KMS-11 (cell line): ENCODE results near the gene EXOC4.

Source experiments
- H2AFZ ChIP-seq: fragments of 200-600 bp; sonication (generic); 2 replicates; pipeline ENCODE4 v1.6.1; 2016; ENCODE audit warnings: antibody characterized with exemption, mixed run types, low read depth
- H3K27ac ChIP-seq: fragments of 200-600 bp; sonication (generic); 2 replicates; pipeline ENCODE4 v1.6.1; 2016; ENCODE audit warnings: mild to moderate bottlenecking, mixed run types
- H3K27me3 ChIP-seq: fragments of 200-600 bp; sonication (generic); 2 replicates; pipeline ENCODE4 v1.6.1; 2017; ENCODE audit warnings: mild to moderate bottlenecking, low read depth, mixed run types, moderate library complexity; ENCODE audit not compliant: insufficient read depth
- H3K36me3 ChIP-seq: fragments of 200-600 bp; sonication (generic); 2 replicates; pipeline ENCODE4 v1.6.1; 2017; ENCODE audit warnings: mild to moderate bottlenecking, mixed run types; ENCODE audit not compliant: insufficient read depth
- H3K4me1 ChIP-seq: fragments of 200-600 bp; sonication (generic); 2 replicates; pipeline ENCODE4 v1.6.1; 2016; ENCODE audit warnings: mild to moderate bottlenecking, low read depth, mixed run types; ENCODE audit not compliant: poor library complexity, severe bottlenecking
- H3K4me2 ChIP-seq: fragments of 200-600 bp; sonication (generic); 2 replicates; pipeline ENCODE4 v1.7.0; 2016; ENCODE audit warnings: mild to moderate bottlenecking, mixed run types
- H3K4me3 ChIP-seq: fragments of 200-600 bp; sonication (generic); IDR thresholded peaks from 2 replicates; pipeline ENCODE4 v1.6.1; 2017; ENCODE audit warnings: low read depth, low read length, mixed read lengths; ENCODE audit not compliant: insufficient read depth
- H3K79me2 ChIP-seq: fragments of 200-600 bp; sonication (generic); 2 replicates; pipeline ENCODE4 v1.6.1; 2016; ENCODE audit warnings: low read depth, mixed run types; ENCODE audit not compliant: insufficient read depth
- H3K9ac ChIP-seq: fragments of 200-600 bp; sonication (generic); 2 replicates; pipeline ENCODE4 v1.6.1; 2016; ENCODE audit warnings: mild to moderate bottlenecking, mixed run types
- H4K20me1 ChIP-seq: fragments of 200-600 bp; sonication (generic); 2 replicates; pipeline ENCODE4 v1.6.1; 2016; ENCODE audit warnings: mild to moderate bottlenecking, mixed run types; ENCODE audit not compliant: insufficient read depth
- TF ChIP-seq, protein P1 (sequence below): fragments of 200-600 bp; sonication (generic); conservative IDR thresholded peaks from 2 replicates; pipeline ENCODE4 v1.6.1; 2017; ENCODE audit warnings: low read depth, mild to moderate bottlenecking, antibody characterized with exemption, low read length, moderate library complexity, mixed read lengths

The EXOC4 gene

DNA sequence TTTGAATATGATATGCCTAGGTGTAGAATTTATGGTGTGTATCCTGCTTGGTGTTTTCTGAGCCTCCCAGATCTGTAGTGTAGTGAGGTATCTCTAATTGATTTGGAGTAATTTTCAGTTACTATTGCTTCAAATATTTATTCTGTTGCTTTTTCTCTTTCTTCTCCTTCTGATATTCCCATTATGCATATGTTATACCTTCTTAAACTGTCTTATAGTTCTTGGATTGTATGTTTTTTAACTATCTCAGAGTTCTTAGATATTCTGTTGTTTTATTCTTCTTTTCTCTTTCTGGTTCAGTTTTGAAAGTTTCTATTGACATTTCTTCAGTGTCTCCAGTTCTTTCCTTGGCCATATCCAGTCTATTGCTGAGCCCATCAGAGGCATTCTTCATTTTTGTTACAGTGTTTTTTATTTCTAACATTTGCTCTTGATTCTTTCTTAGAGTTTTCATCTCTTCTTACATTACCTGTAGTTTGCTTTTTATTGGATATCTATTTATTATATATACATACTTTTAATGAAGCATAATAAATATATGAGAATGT lies 668.8 kb downstream of the EXOC4 start:
- no peaks in the 10 kb centered on the region for H3K79me2 ChIP-seq
- no peak overlapping the region for H3K4me2 ChIP-seq
- H3K36me3 ChIP-seq, result no peaks in the 10 kb centered on the region
- H3K9ac ChIP-seq, result no peak overlapping the region
- H3K4me1 ChIP-seq, result no peaks in the 10 kb centered on the region
- H3K4me3 ChIP-seq, result no peak overlapping the region
- TF ChIP-seq, protein P1, sequence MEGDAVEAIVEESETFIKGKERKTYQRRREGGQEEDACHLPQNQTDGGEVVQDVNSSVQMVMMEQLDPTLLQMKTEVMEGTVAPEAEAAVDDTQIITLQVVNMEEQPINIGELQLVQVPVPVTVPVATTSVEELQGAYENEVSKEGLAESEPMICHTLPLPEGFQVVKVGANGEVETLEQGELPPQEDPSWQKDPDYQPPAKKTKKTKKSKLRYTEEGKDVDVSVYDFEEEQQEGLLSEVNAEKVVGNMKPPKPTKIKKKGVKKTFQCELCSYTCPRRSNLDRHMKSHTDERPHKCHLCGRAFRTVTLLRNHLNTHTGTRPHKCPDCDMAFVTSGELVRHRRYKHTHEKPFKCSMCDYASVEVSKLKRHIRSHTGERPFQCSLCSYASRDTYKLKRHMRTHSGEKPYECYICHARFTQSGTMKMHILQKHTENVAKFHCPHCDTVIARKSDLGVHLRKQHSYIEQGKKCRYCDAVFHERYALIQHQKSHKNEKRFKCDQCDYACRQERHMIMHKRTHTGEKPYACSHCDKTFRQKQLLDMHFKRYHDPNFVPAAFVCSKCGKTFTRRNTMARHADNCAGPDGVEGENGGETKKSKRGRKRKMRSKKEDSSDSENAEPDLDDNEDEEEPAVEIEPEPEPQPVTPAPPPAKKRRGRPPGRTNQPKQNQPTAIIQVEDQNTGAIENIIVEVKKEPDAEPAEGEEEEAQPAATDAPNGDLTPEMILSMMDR, result no peak
- no peak overlapping the region for H2AFZ ChIP-seq
- H3K27me3 ChIP-seq, result no peaks in the 10 kb centered on the region
- no peaks in the 10 kb centered on the region for H4K20me1 ChIP-seq
- H3K27ac ChIP-seq, result no peak overlapping the region

DNA sequence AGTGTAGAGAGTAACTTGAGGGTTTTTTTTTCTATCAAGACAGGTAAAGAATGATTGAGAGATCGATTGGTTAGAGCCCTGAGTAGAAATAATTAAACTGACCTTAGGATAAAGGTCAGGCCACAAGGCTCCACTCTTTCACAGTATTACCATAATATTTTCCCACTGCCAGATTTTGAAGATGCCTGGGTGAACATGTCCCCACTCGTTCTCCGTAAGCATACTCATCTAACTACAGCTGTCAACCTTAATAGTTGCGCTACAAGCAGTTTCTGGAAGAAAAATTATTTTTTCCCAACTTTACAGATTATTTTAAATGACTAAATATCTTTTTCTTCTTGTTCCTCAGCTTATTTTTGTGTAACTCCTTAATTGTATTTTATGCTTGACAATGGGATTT lies 671.1 kb downstream of the EXOC4 start:
- Histone ChIP-seq H3K4me1 (no peaks in the 10 kb centered on the region), H3K27ac (no peak overlapping the region), H3K9ac (no peak overlapping the region), H3K79me2 (no peaks in the 10 kb centered on the region), H3K4me2 (no peak overlapping the region), H3K36me3 (no peaks in the 10 kb centered on the region), H3K27me3 (no peaks in the 10 kb centered on the region), H3K4me3 (no peak overlapping the region), H4K20me1 (no peaks in the 10 kb centered on the region), H2AFZ (no peak overlapping the region)
- TF ChIP-seq, protein P1, result no peak

DNA sequence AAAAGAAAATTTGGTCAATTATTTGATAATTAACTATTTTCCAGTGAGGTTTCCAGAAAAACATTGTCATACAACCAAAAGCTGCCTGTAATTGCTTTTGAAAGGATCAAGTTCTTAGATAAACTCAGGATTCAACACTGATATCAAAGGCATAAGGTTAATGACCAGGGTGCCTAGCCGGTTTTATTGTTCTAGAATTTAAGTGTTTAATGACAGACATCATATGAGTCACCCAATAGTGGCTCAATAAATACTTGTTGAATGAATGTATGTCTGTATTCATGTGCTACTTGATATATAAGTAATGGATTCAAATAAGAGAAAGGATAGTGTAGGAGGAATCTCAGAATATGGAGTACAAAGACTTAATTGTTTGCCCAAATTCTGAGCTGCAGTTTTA lies 678.2 kb downstream of the EXOC4 start:
- no peaks in the 10 kb centered on the region for H4K20me1 ChIP-seq

DNA sequence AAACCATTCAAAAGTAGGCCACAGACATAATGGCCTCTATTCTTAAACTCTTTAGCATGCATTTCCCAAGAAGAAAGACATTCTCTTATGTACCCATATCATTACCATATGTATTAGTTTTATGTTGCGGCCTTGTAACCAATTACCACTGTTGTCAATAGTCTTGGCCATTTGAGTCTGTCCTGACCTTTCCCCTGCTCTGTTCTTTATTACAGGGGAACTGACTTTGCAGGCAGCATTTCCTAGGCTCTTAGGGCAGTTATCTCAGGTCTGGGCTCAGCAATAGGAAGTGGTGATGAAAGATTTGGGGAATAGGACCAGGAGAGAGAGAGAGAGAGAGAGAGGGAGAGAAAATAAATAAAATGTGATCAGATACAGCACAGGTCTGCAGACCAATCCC lies 679.7 kb downstream of the EXOC4 start:
- no peak overlapping the region for H3K27ac ChIP-seq
- TF ChIP-seq, protein P1, result no peak
- H3K36me3 ChIP-seq, result no peaks in the 10 kb centered on the region

More for the DNA sequence above, 678.2 kb downstream of the EXOC4 start:
- Histone ChIP-seq H3K9ac (no peak overlapping the region), H3K4me3 (no peak overlapping the region), H3K27me3 (no peaks in the 10 kb centered on the region), H3K4me1 (no peaks in the 10 kb centered on the region), H3K79me2 (no peaks in the 10 kb centered on the region), H3K27ac (no peak overlapping the region), H2AFZ (no peak overlapping the region), H3K36me3 (no peaks in the 10 kb centered on the region), H3K4me2 (no peak overlapping the region)
- TF ChIP-seq, protein P1, result no peak

More for the DNA sequence above, 679.7 kb downstream of the EXOC4 start:
- H2AFZ ChIP-seq, result no peak overlapping the region
- H3K79me2 ChIP-seq, result no peaks in the 10 kb centered on the region
- H3K27me3 ChIP-seq, result no peaks in the 10 kb centered on the region
- no peaks in the 10 kb centered on the region for H3K4me1 ChIP-seq
- H3K4me3 ChIP-seq, result no peak overlapping the region
- no peak overlapping the region for H3K9ac ChIP-seq
- no peak overlapping the region for H3K4me2 ChIP-seq
- no peaks in the 10 kb centered on the region for H4K20me1 ChIP-seq
